ENCODE results near the gene FOXL2. TPM values are rescaled to one million over a fixed set of nuclear protein-coding genes. Genes with fewer than 3 reads are reported as not detected.

The FOXL2 gene
- total and polyA plus RNA-seq, 2 of the 13 experiments (the other 11 are each of a cell fraction or from before 2014, with no cell fraction given), result not detected

DNA sequence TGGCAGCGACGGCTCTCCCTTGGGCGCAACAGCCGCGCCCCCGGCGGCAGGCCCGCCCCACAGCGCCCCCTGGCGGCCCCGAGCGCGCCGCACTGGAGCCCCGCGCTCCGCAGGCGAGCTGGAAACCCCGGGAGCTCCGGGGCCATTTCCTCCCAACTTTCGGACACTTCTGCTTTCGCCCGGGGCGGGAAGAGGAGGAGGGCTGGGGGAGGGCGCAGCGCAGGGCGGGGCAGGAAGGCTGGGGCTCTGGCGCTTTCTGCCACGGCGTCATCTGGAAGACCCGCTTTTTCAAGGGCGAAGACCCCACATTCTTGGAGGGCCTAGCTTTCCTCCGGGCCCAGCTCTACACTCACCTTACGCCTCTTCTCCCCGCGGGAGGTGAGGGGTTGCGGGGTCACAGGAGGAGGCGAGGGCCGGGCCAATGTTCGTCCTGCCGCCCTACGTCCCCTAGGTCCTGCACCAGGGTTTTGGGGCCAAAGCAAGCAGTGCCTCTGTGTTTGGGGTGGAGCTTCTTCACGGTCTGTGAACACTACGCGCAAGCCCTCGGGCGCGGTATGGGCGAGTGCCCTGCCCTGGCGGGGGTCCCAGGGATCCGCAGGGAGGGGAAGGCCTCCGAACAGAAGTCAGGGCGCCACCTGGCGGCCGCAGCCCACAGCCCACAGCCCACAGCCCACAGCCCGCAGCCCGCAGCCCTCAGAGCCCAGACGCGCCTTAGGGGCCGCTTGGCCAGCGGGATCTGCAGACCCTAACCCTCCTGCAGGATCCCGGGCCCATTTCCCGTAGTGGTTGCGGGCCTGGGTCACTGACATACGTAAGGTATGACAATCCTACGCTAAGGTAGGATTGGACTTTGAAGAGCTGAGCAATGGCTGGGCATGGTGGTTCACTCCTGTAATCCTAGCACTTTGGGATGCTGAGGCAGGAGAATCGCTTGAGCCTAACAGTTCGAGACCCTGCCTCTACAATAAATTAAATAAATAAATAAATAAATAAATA, 31.1 kb downstream of the FOXL2 start (continued):
- TF ChIP-seq CCAR2 (optimal IDR thresholded peaks at IDR 0.05; ENCODE audit: low read depth, low read length) (no peak), SRSF1 (optimal IDR thresholded peaks at IDR 0.05; ENCODE audit: low read depth, low read length) (no peak), ZNF75D (CRISPR knock-in tag; IDR thresholded peaks at IDR 0.05; ENCODE audit: borderline replicate concordance) (no peak), SOX5 (CRISPR knock-in tag; IDR thresholded peaks at IDR 0.05; ENCODE audit: borderline replicate concordance) (no peak), ZNF383 (CRISPR knock-in tag; IDR thresholded peaks at IDR 0.05; ENCODE audit: borderline replicate concordance) (no peak), ZNF660 (CRISPR knock-in tag; IDR thresholded peaks at IDR 0.05; ENCODE audit: borderline replicate concordance, low read depth) (no peak), MLLT10 (CRISPR knock-in tag; IDR thresholded peaks at IDR 0.05) (no peak), EEA1 (CRISPR knock-in tag; IDR thresholded peaks at IDR 0.05; ENCODE audit: borderline replicate concordance) (no peak), MAF1 (CRISPR knock-in tag; IDR thresholded peaks at IDR 0.05; ENCODE audit: borderline replicate concordance) (no peak), AGO1 (IDR thresholded peaks at IDR 0.05; ENCODE audit: low read depth, low read length, poor library complexity, severe bottlenecking) (peak; percentile 42), ZNF7 (CRISPR knock-in tag; IDR thresholded peaks at IDR 0.05) (no peak), NAIF1 (CRISPR knock-in tag; IDR thresholded peaks at IDR 0.05; ENCODE audit: borderline replicate concordance) (no peak), ARNT2 (CRISPR knock-in tag; IDR thresholded peaks at IDR 0.05; ENCODE audit: low read depth) (peak; percentile 50)
- TF ChIP-seq, protein P1, sequence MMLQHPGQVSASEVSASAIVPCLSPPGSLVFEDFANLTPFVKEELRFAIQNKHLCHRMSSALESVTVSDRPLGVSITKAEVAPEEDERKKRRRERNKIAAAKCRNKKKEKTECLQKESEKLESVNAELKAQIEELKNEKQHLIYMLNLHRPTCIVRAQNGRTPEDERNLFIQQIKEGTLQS (CRISPR knock-in tag; IDR thresholded peaks at IDR 0.05), result no peak
- TF ChIP-seq, protein P2, sequence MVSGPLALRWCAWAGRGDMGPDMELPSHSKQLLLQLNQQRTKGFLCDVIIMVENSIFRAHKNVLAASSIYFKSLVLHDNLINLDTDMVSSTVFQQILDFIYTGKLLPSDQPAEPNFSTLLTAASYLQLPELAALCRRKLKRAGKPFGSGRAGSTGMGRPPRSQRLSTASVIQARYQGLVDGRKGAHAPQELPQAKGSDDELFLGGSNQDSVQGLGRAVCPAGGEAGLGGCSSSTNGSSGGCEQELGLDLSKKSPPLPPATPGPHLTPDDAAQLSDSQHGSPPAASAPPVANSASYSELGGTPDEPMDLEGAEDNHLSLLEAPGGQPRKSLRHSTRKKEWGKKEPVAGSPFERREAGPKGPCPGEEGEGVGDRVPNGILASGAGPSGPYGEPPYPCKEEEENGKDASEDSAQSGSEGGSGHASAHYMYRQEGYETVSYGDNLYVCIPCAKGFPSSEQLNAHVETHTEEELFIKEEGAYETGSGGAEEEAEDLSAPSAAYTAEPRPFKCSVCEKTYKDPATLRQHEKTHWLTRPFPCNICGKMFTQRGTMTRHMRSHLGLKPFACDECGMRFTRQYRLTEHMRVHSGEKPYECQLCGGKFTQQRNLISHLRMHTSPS (CRISPR knock-in tag; IDR thresholded peaks at IDR 0.05; ENCODE audit: low read depth), result peak; percentile 42; the same call in 1 of the 2 replicates
- TF ChIP-seq, protein P3, sequence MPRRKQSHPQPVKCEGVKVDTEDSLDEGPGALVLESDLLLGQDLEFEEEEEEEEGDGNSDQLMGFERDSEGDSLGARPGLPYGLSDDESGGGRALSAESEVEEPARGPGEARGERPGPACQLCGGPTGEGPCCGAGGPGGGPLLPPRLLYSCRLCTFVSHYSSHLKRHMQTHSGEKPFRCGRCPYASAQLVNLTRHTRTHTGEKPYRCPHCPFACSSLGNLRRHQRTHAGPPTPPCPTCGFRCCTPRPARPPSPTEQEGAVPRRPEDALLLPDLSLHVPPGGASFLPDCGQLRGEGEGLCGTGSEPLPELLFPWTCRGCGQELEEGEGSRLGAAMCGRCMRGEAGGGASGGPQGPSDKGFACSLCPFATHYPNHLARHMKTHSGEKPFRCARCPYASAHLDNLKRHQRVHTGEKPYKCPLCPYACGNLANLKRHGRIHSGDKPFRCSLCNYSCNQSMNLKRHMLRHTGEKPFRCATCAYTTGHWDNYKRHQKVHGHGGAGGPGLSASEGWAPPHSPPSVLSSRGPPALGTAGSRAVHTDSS (CRISPR knock-in tag; conservative IDR thresholded peaks at IDR 0.05), result no peak
- TF ChIP-seq, protein P4, sequence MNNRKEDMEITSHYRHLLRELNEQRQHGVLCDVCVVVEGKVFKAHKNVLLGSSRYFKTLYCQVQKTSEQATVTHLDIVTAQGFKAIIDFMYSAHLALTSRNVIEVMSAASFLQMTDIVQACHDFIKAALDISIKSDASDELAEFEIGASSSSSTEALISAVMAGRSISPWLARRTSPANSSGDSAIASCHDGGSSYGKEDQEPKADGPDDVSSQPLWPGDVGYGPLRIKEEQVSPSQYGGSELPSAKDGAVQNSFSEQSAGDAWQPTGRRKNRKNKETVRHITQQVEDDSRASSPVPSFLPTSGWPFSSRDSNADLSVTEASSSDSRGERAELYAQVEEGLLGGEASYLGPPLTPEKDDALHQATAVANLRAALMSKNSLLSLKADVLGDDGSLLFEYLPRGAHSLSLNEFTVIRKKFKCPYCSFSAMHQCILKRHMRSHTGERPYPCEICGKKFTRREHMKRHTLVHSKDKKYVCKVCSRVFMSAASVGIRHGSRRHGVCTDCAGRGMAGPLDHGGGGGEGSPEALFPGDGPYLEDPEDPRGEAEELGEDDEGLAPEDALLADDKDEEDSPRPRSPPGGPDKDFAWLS (CRISPR knock-in tag; IDR thresholded peaks at IDR 0.05; ENCODE audit: borderline replicate concordance), result no peak
